ENCODE data around the gene ZFAND6.
"Not testable (repeated sequence)": the region's sequence is repeated elsewhere in the genome, so short reads cannot be mapped to it uniquely, and the experiment has no call there.

DNA sequence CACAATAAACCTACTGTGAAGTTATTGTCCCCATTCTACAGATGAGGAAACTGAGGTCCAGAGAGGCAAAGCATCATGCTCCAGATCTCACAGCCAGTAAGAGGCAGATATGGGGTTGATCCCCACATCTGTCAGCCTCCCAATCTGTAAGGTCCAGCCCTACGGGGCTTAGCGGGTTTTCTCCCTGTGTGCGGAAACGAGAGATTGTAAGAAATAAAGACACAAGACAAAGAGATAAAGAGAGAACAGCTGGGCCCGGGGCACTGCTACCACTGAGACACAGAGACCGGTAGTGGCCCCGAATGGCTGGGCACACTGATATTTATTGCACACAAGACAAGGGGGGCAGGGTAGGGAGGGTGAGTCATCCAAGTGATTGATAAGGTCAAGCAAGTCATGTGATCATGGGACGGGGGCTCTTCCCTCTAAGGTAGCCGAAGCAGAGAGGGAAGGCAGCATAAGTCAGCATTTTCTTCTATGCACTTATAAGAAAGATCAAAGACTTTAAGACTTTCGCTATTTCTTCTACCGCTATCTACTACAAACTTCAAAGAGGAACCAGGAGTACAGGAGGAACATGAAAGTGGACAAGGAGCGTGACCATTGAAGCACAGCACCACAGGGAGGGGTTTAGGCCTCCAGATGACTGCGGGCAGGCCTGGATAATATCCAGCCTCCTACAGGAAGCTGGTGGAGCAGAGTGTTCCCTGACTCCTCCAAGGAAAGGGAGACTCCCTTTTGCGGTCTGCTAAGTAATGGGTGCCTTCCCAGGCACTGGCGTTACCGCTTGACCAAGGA lies 96.1 kb downstream of the ZFAND6 start:
- TF ChIP-seq, protein P1, sequence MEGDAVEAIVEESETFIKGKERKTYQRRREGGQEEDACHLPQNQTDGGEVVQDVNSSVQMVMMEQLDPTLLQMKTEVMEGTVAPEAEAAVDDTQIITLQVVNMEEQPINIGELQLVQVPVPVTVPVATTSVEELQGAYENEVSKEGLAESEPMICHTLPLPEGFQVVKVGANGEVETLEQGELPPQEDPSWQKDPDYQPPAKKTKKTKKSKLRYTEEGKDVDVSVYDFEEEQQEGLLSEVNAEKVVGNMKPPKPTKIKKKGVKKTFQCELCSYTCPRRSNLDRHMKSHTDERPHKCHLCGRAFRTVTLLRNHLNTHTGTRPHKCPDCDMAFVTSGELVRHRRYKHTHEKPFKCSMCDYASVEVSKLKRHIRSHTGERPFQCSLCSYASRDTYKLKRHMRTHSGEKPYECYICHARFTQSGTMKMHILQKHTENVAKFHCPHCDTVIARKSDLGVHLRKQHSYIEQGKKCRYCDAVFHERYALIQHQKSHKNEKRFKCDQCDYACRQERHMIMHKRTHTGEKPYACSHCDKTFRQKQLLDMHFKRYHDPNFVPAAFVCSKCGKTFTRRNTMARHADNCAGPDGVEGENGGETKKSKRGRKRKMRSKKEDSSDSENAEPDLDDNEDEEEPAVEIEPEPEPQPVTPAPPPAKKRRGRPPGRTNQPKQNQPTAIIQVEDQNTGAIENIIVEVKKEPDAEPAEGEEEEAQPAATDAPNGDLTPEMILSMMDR (IDR thresholded peaks at IDR 0.05), result not testable (repeated sequence)
- TF ChIP-seq POLR2A (IDR thresholded peaks at IDR 0.05), result not testable (repeated sequence)
